DND-41 (cell line): ENCODE data around the gene NAGPA.

ENCODE experiments used
- ATAC-seq: fragments of 200-7000 bp; cut with Tn5 transposase; 3 replicates; pipeline ENCODE4 v1.9.1; 2021; ENCODE audit warnings: low read depth; ENCODE audit not compliant: insufficient read depth
- DNase-seq: peaks from one replicate; pipeline ENCODE4 v3.0.0-alpha.2; 2020
- H2AFZ ChIP-seq: 2 replicates; pipeline ENCODE4 v1.6.0; 2012; ENCODE audit warnings: low read depth, low read length
- H3K27ac ChIP-seq: 2 replicates; pipeline ENCODE4 v1.5.1; 2012; ENCODE audit warnings: low read length, inconsistent platforms
- H3K27me3 ChIP-seq: fragments of 200-600 bp; sonication (generic); 2 replicates; pipeline ENCODE4 v1.6.0; 2012; ENCODE audit warnings: low read length, mild to moderate bottlenecking, inconsistent platforms; ENCODE audit not compliant: insufficient read depth, poor library complexity
- H3K36me3 ChIP-seq: 2 replicates; pipeline ENCODE4 v1.5.1; 2012; ENCODE audit warnings: low read length, inconsistent platforms; ENCODE audit not compliant: insufficient read depth
- H3K4me1 ChIP-seq: 2 replicates; pipeline ENCODE4 v1.5.1; 2012; ENCODE audit warnings: mild to moderate bottlenecking, low read length; ENCODE audit not compliant: insufficient read depth
- H3K4me2 ChIP-seq: 2 replicates; pipeline ENCODE4 v1.6.0; 2012; ENCODE audit warnings: mild to moderate bottlenecking, moderate library complexity, low read length, inconsistent platforms; ENCODE audit not compliant: insufficient read depth
- H3K4me3 ChIP-seq, 2 experiments: fragments of 200-600 bp in 1 of 2; shearing (Covaris generic) in 1 of 2; 2 replicates each; pipeline ENCODE4 v1.5.1; 2012 to 2016; ENCODE audit warnings: inconsistent platforms in 2 of 2, low read length in 2 of 2, mild to moderate bottlenecking in 2 of 2, low read depth in 1 of 2, moderate library complexity in 1 of 2
- H3K79me2 ChIP-seq: 2 replicates; pipeline ENCODE4 v1.6.0; 2012; ENCODE audit warnings: low read length, inconsistent platforms; ENCODE audit not compliant: insufficient read depth
- H3K9ac ChIP-seq: 2 replicates; pipeline ENCODE4 v1.6.0; 2012; ENCODE audit warnings: low read depth, mild to moderate bottlenecking, inconsistent platforms, low read length, moderate library complexity
- H3K9me3 ChIP-seq: 2 replicates; pipeline ENCODE4 v1.5.1; 2012; ENCODE audit warnings: low read length, moderate library complexity, mild to moderate bottlenecking, inconsistent platforms; ENCODE audit not compliant: insufficient read depth, severe bottlenecking
- H4K20me1 ChIP-seq: 2 replicates; pipeline ENCODE4 v1.6.0; 2012; ENCODE audit warnings: low read length; ENCODE audit not compliant: insufficient read depth
- CTCF ChIP-seq: IDR thresholded peaks from 2 replicates; pipeline ENCODE4 v1.5.1; 2012; ENCODE audit warnings: borderline replicate concordance, low read length, moderate library complexity, mild to moderate bottlenecking; ENCODE audit not compliant: poor library complexity, severe bottlenecking; ENCODE audit errors: extremely low read depth
- EZH2 ChIP-seq: IDR thresholded peaks from 3 replicates; pipeline ENCODE4 v1.6.1; 2012; ENCODE audit warnings: borderline replicate concordance, low read depth, mild to moderate bottlenecking, moderate library complexity, low read length, inconsistent platforms; ENCODE audit not compliant: severe bottlenecking

The NAGPA gene

GRCh38 chr16:5066511-5066910, 32.8 kb upstream of the NAGPA start:
- no peak for ATAC-seq
- TF ChIP-seq EZH2 (no peak), CTCF (no peak)
- no peaks in the 10 kb centered on the region for H4K20me1 ChIP-seq

GRCh38 chr16:5065813-5066212, 32.1 kb upstream of the NAGPA start, which contains the start of gene C16orf89:
C16orf89 (minus strand) TSS chr16:5065956; CDS start chr16:5065908, 48 bp downstream.
- no peak within 1 kb of the TSS for H3K4me2 ChIP-seq
- H3K36me3 ChIP-seq: no peaks in the 10 kb centered on the region
- no peak within 1 kb of the TSS for H3K4me3 ChIP-seq
- no peak within 1 kb of the TSS for H3K27ac ChIP-seq
- peaks cover 8% of the 10 kb centered on the region for H3K27me3 ChIP-seq
- no peaks in the 10 kb centered on the region for H3K79me2 ChIP-seq
- peaks cover 5% of the 10 kb centered on the region for H3K4me1 ChIP-seq
- no peak within 1 kb of the TSS for H3K9ac ChIP-seq
- H3K9me3 ChIP-seq: no peaks in the 10 kb centered on the region
- TF ChIP-seq EZH2: no peak
- TF ChIP-seq CTCF: no peak
- no peaks in the 10 kb centered on the region for H4K20me1 ChIP-seq
- DNase-seq (no peak), ATAC-seq (no peak)
- H2AFZ ChIP-seq: no peak within 1 kb of the TSS

More at GRCh38 chr16:5066511-5066910, 32.8 kb upstream of the NAGPA start:
- no peaks in the 10 kb centered on the region for H3K9me3 ChIP-seq
- no peak overlapping the region for H3K4me3 ChIP-seq
- H3K27ac ChIP-seq: no peak overlapping the region
- H2AFZ ChIP-seq: no peak overlapping the region
- H3K9ac ChIP-seq: no peak overlapping the region
- H3K27me3 ChIP-seq: peaks cover 8% of the 10 kb centered on the region
- no peaks in the 10 kb centered on the region for H3K36me3 ChIP-seq
- no peak overlapping the region for H3K4me2 ChIP-seq
- DNase-seq: no peak
- peaks cover 12% of the 10 kb centered on the region for H3K4me1 ChIP-seq
- H3K79me2 ChIP-seq: peaks cover 4% of the 10 kb centered on the region

GRCh38 chr16:5065326-5065725, 31.6 kb upstream of the NAGPA start:
- H3K4me3 ChIP-seq: no peak overlapping the region
- H3K36me3 ChIP-seq: no peaks in the 10 kb centered on the region
- no peak overlapping the region for H2AFZ ChIP-seq
- H3K27me3 ChIP-seq: peaks cover 8% of the 10 kb centered on the region
- ATAC-seq (no peak), DNase-seq (no peak)
- no peak overlapping the region for H3K27ac ChIP-seq
- no peak overlapping the region for H3K4me2 ChIP-seq
- no peak overlapping the region for H3K9ac ChIP-seq
- no peak for TF ChIP-seq CTCF
- TF ChIP-seq EZH2: no peak
- peaks cover under 1% of the 10 kb centered on the region; the same call in 1 of the 2 replicates for H3K4me1 ChIP-seq
- H3K9me3 ChIP-seq: no peaks in the 10 kb centered on the region
- H3K79me2 ChIP-seq: no peaks in the 10 kb centered on the region
- no peaks in the 10 kb centered on the region for H4K20me1 ChIP-seq

GRCh38 chr16:5064915-5065314, 31.2 kb upstream of the NAGPA start:
- no peak overlapping the region for H3K27ac ChIP-seq
- H3K4me3 ChIP-seq: no peak overlapping the region
- no peak for TF ChIP-seq EZH2
- TF ChIP-seq CTCF: no peak
- no peak overlapping the region for H3K4me2 ChIP-seq
- H2AFZ ChIP-seq: no peak overlapping the region
- H3K4me1 ChIP-seq: no peaks in the 10 kb centered on the region
- no peaks in the 10 kb centered on the region for H4K20me1 ChIP-seq
- ATAC-seq: no peak
- H3K9me3 ChIP-seq: no peaks in the 10 kb centered on the region
- H3K36me3 ChIP-seq: no peaks in the 10 kb centered on the region
- H3K9ac ChIP-seq: no peak overlapping the region
- H3K79me2 ChIP-seq: no peaks in the 10 kb centered on the region
- H3K27me3 ChIP-seq: peaks cover 8% of the 10 kb centered on the region
- no peak for DNase-seq
